C4-2B (cell line): Measurements from ENCODE around the gene FGD4.

Experiments
- CTCF ChIP-seq: fragments of 450-650 bp; conservative IDR thresholded peaks from 2 replicates; pipeline ENCODE4 v1.5.1; 2017; ENCODE audit warnings: mild to moderate bottlenecking
- ZFX ChIP-seq: fragments of 450-650 bp; IDR thresholded peaks from 2 replicates; pipeline ENCODE4 v1.6.1; 2017

- TF ChIP-seq ZFX (no peak), CTCF (no peak)
These were observed 18.9 kb downstream of the FGD4 start for GRCh38 chr12:32418221-32418620.
